HCT116 (cell line): Measurements from ENCODE around the gene TRHDE. TPM values are rescaled to one million over a fixed set of nuclear protein-coding genes. Genes with fewer than 3 reads are reported as not detected.

ENCODE experiments used
- ATAC-seq: fragments of 200-7000 bp; cut with Tn5 transposase; 2 replicates; pipeline ENCODE4 v1.9.1; 2020; ENCODE audit warnings: mild to moderate bottlenecking, moderate library complexity
- BruUV-seq: library from RNA; stranded (reverse); fragments of 400-500 nt; replicated peaks from 2 replicates; lab custom pipeline; 2021; lab: Mats Ljungman, UMichigan
- CTCF ChIA-PET: fragments of 300-600 bp; sonication (Branson Sonifier 250); formaldehyde crosslinking; loops from one replicate; lab custom pipeline; 2021; ENCODE audit warnings: antibody characterized with exemption; lab: Charles Lee
- POLR2A ChIA-PET: fragments of 300-600, 350-600 bp; sonication (Branson Sonifier 250); formaldehyde crosslinking; loops from one replicate; lab custom pipeline; 2021; ENCODE audit warnings: antibody characterized with exemption; lab: Charles Lee
- RAD21 ChIA-PET, 2 experiments: fragments of 300-600 bp; sonication (Branson Sonifier 250); formaldehyde crosslinking; loops; one replicate each; lab custom pipeline; 2023; ENCODE audit warnings: low total read pairs in 2 of 2; ENCODE audit not compliant: uncharacterized antibody in 2 of 2, unreplicated experiment in 2 of 2, low non-redundant PET in 1 of 2; lab: Charles Lee
- DNase-seq: peaks from one replicate; pipeline ENCODE4 v3.0.0-alpha.2; 2010; ENCODE audit warnings: low read depth, low spot score
- H2AFZ ChIP-seq: fragments of 200-600 bp; shearing (Covaris generic), sonication (generic); 2 replicates; pipeline ENCODE4 v1.6.1; 2017; ENCODE audit warnings: low read depth, mixed run types, mixed read lengths, antibody characterized with exemption, low read length; ENCODE audit not compliant: poor library complexity, severe bottlenecking
- H3K27ac ChIP-seq: 2 replicates; pipeline ENCODE4 v1.5.1; 2012; ENCODE audit warnings: low read depth, low read length
- H3K27me3 ChIP-seq: fragments of 200-600 bp; sonication (generic); 2 replicates; pipeline ENCODE4 v1.6.1; 2016; ENCODE audit warnings: mixed run types, low read length, mixed read lengths; ENCODE audit not compliant: insufficient read depth
- H3K36me3 ChIP-seq, 2 experiments: fragments of 200-500 bp in 1 of 2; fragments of 200-600 bp in 1 of 2; sonication (Bioruptor generic) in 1 of 2; sonication (generic) in 1 of 2; 2 replicates each; pipeline versions ENCODE4 v1.5.1 to v1.6.1; 2014 to 2016; ENCODE audit warnings: low read length in 2 of 2, inconsistent platforms in 1 of 2, mixed read lengths in 1 of 2, mixed run types in 1 of 2; ENCODE audit not compliant: insufficient read depth in 2 of 2, control insufficient read depth in 1 of 2
- H3K4me1 ChIP-seq, 2 experiments: fragments of 200-600 bp in 1 of 2; sonication (generic) in 1 of 2; 2 replicates each; pipeline versions ENCODE4 v1.5.1 to v1.6.1; 2012 to 2017; ENCODE audit warnings: low read length in 2 of 2, inconsistent platforms in 1 of 2, mild to moderate bottlenecking in 1 of 2, mixed read lengths in 1 of 2, mixed run types in 1 of 2, moderate library complexity in 1 of 2; ENCODE audit not compliant: insufficient read depth in 2 of 2, control insufficient read depth in 1 of 2
- H3K4me2 ChIP-seq: fragments of 200-600 bp; sonication (generic); 2 replicates; pipeline ENCODE4 v1.6.1; 2017; ENCODE audit warnings: mixed run types, low read length, mixed read lengths
- H3K4me3 ChIP-seq, 2 experiments: fragments of 200-600 bp in 1 of 2; sonication (generic) in 1 of 2; replicated peaks in 1 of 2; 2 replicates each; pipeline ENCODE4 v1.5.1; 2011 to 2016; ENCODE audit warnings: low read length in 2 of 2, control low read depth in 1 of 2, low read depth in 1 of 2, mild to moderate bottlenecking in 1 of 2, mixed read lengths in 1 of 2, mixed run types in 1 of 2
- H3K79me2 ChIP-seq: fragments of 200-600 bp; sonication (generic); 2 replicates; pipeline ENCODE4 v1.6.1; 2017; ENCODE audit warnings: mild to moderate bottlenecking, mixed run types, low read length, moderate library complexity, mixed read lengths; ENCODE audit not compliant: insufficient read depth
- H3K9ac ChIP-seq: fragments of 200-600 bp; sonication (generic); 2 replicates; pipeline ENCODE4 v1.6.1; 2016; ENCODE audit warnings: low read length, mixed read lengths
- H3K9me2 ChIP-seq: fragments of 200-600 bp; sonication (generic), shearing (Covaris generic); 2 replicates; pipeline ENCODE4 v1.6.1; 2017; ENCODE audit warnings: mixed run types, mild to moderate bottlenecking, moderate library complexity; ENCODE audit not compliant: insufficient read depth
- H3K9me3 ChIP-seq, 2 experiments: fragments of 200-500 bp in 1 of 2; fragments of 200-600 bp in 1 of 2; sonication (Bioruptor generic) in 1 of 2; sonication (generic) in 1 of 2; 2 replicates each; pipeline ENCODE4 v1.6.1; 2014 to 2017; ENCODE audit warnings: low read length in 2 of 2, mixed read lengths in 2 of 2, inconsistent platforms in 1 of 2, low read depth in 1 of 2, mild to moderate bottlenecking in 1 of 2, mixed run types in 1 of 2, moderate library complexity in 1 of 2; ENCODE audit not compliant: control insufficient read depth in 1 of 2, insufficient read depth in 1 of 2
- H4K20me1 ChIP-seq: fragments of 200-600 bp; sonication (generic), shearing (Covaris generic); 2 replicates; pipeline ENCODE4 v1.6.1; 2017; ENCODE audit warnings: mixed run types, mild to moderate bottlenecking, moderate library complexity; ENCODE audit not compliant: insufficient read depth
- ATF3 ChIP-seq: IDR thresholded peaks from 2 replicates; pipeline ENCODE4 v1.6.1; 2012
- CBX3 ChIP-seq: IDR thresholded peaks from 2 replicates; pipeline ENCODE4 v1.6.1; 2012; ENCODE audit warnings: low read depth
- EGR1 ChIP-seq: IDR thresholded peaks from 2 replicates; pipeline ENCODE4 v1.6.1; 2012; ENCODE audit warnings: low read depth
- ELF1 ChIP-seq: IDR thresholded peaks from 2 replicates; pipeline ENCODE4 v1.6.1; 2012; ENCODE audit warnings: low read depth, borderline replicate concordance
- EZH2 ChIP-seq: fragments of 200-600 bp; sonication (generic); IDR thresholded peaks from 2 replicates; pipeline ENCODE4 v1.6.1; 2017; ENCODE audit warnings: antibody characterized with exemption, mixed run types
- EZH2phosphoT487 ChIP-seq: fragments of 200-600 bp; IDR thresholded peaks from 2 replicates; pipeline ENCODE4 v1.6.1; 2018; ENCODE audit warnings: antibody characterized with exemption, borderline replicate concordance
- FOSL1 ChIP-seq: IDR thresholded peaks from 2 replicates; pipeline ENCODE4 v1.6.1; 2012; ENCODE audit warnings: low read depth
- POLR2A ChIP-seq: IDR thresholded peaks from 2 replicates; pipeline ENCODE4 v1.7.0; 2011; ENCODE audit warnings: borderline replicate concordance; ENCODE audit not compliant: insufficient read depth, insufficient read length; ENCODE audit errors: extremely low read depth
- REST ChIP-seq: IDR thresholded peaks from 2 replicates; pipeline ENCODE4 v1.6.1; 2012; ENCODE audit warnings: low read depth
- SIN3A ChIP-seq: IDR thresholded peaks from 2 replicates; pipeline ENCODE4 v1.6.1; 2012; ENCODE audit warnings: low read depth
- SRF ChIP-seq: IDR thresholded peaks from 2 replicates; pipeline ENCODE4 v1.6.1; 2012; ENCODE audit warnings: low read depth
- intact Hi-C: fragments of 100-400 bp; cut with micrococcal nuclease; formaldehyde crosslinking; loops from 2 replicates; pipeline ENCODE4 v1.10.0; 2022
- total RNA-seq: library from RNA; stranded (reverse); gene quantifications from one replicate; pipeline ENCODE4 v1.2.1, GENCODE V29; 2021; ENCODE audit not compliant: unreplicated experiment
- TF ChIP-seq, protein P1 (sequence below): IDR thresholded peaks from 2 replicates; pipeline ENCODE4 v1.6.1; 2011; ENCODE audit warnings: mild to moderate bottlenecking, low read length, moderate library complexity; ENCODE audit not compliant: insufficient replicate concordance; ENCODE audit errors: extremely low read depth

The TRHDE gene
- total RNA-seq, 1 experiment from 2014 or later: 2.9 TPM

DNA sequence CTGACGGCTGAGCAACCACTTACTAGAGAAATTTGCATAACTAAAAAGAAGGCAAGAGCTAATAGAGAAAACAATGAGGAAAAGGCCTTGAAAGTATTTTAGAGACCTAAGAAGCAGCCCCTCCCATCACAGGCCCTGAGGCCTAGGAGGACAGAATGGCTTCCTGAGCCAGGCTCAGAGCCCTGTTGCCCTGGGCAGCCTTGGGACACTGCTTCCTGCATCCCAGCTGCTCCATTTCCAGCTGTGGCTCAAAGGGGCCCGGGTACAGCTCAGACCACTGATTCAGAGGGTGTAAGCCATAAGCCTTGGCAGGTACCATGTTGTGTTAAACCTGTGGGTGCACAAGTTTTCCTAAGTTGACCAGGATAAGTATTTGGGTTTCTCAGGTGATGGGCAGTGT lies 181.4 kb downstream of the TRHDE start:
- ATAC-seq: no peak
- CTCF ChIA-PET: no interaction called here
- BruUV-seq: no TSS peak

More for the DNA sequence above, 181.4 kb downstream of the TRHDE start:
- POLR2A ChIA-PET: no interaction called here
- DNase-seq: no peak
- RAD21 ChIA-PET: no interaction called here
- no peak overlapping the region for H2AFZ ChIP-seq
- no peaks in the 10 kb centered on the region for H3K4me1 ChIP-seq
- no peaks in the 10 kb centered on the region for H3K9me3 ChIP-seq
- H3K9me2 ChIP-seq: no peaks in the 10 kb centered on the region
- intact Hi-C loops: no loop called here
- H3K4me3 ChIP-seq: no peak overlapping the region
- no peak for TF ChIP-seq REST
- TF ChIP-seq, protein P1, sequence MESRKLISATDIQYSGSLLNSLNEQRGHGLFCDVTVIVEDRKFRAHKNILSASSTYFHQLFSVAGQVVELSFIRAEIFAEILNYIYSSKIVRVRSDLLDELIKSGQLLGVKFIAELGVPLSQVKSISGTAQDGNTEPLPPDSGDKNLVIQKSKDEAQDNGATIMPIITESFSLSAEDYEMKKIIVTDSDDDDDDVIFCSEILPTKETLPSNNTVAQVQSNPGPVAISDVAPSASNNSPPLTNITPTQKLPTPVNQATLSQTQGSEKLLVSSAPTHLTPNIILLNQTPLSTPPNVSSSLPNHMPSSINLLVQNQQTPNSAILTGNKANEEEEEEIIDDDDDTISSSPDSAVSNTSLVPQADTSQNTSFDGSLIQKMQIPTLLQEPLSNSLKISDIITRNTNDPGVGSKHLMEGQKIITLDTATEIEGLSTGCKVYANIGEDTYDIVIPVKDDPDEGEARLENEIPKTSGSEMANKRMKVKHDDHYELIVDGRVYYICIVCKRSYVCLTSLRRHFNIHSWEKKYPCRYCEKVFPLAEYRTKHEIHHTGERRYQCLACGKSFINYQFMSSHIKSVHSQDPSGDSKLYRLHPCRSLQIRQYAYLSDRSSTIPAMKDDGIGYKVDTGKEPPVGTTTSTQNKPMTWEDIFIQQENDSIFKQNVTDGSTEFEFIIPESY: no peak
- TF ChIP-seq SIN3A: no peak
- TF ChIP-seq ELF1: no peak
- TF ChIP-seq CBX3: no peak
- TF ChIP-seq SRF: no peak
- TF ChIP-seq EGR1: no peak
- TF ChIP-seq EZH2: no peak
- TF ChIP-seq FOSL1: no peak
- TF ChIP-seq EZH2phosphoT487: no peak
- TF ChIP-seq POLR2A: no peak
- no peak for TF ChIP-seq ATF3
- H3K27me3 ChIP-seq: no peaks in the 10 kb centered on the region
- H3K27ac ChIP-seq: no peak overlapping the region
- no peaks in the 10 kb centered on the region for H3K79me2 ChIP-seq
- no peaks in the 10 kb centered on the region for H4K20me1 ChIP-seq
- H3K36me3 ChIP-seq: no peaks in the 10 kb centered on the region
- H3K9ac ChIP-seq: no peak overlapping the region
- H3K4me2 ChIP-seq: no peak overlapping the region
